Stimulated activated CD8-positive, alpha-beta memory T cell treated with anti-CD3 and anti-CD28 coated beads, Interleukin-7, amount 100 ng/mL, for 1 hour (primary cell): ENCODE results near the gene MKRN2.
"Not testable (repeated sequence)": the region's sequence is repeated elsewhere in the genome, so short reads cannot be mapped to it uniquely, and the experiment has no call there.

Source experiments
- DNase-seq, 2 donors: peaks; one replicate each; pipeline ENCODE4 v3.0.0-alpha.2; 2020; ENCODE audit warnings: low read depth in 2 of 2

Gene MKRN2

DNA sequence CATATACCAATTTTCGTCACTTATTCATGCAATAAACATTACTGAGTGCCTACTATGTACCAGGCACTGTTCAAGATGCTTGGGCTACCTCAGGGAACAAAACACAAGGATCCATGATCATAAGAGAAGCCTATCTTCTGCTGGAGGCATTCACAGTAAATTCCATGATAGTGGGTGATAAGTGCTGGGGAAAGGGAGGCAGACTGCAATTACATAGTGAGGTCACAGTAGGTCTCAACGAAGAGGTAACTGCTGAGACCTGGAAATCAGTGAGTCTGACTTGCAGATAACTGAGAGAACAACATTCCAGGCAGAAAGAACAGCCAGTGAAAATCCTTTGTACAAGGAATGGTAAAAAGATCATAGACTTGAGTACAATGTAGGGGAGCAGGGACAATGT is 73.4 kb downstream of the MKRN2 start:
- DNase-seq = no peak

DNA sequence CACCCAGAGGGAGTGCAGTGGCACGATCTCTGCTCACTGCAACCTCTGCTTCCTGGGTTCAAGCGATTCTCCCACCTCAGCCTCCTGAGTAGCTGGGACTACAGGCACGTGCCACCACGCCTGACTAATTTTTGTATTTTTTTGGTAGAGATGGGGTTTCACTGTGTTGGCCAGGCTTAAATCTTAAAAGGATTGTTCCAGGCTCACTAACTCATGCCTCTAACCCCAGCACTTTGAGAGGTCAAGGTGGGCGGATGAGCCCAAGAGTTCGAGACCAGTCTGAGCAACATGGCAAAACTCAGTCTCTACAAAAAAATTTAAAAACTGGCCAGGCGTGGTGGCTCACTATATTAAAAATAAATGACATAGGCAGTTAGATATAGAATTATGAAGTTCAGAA is 74.0 kb downstream of the MKRN2 start:
- not testable (repeated sequence) for DNase-seq

DNA sequence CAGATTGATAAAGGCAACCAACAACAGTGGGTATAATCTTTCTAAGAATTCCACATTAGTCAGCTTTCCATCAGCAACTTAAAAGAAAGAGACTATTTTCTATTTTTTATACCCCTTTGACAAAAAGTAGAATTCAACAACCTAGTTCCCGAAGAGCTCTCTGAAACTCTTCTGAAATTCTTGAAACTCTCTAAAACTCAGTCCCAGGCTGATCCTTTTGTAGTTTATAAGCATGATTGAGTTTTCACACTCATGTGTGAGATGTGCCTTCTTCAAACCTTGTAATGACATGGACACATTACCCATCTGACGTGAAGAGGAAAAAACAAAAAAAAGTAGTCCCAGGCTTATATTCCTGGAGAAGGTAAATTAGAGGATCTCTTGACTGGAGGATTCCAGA is 75.6 kb downstream of the MKRN2 start:
- DNase-seq = no peak

- no peak for DNase-seq
Measured at GRCh38 chr3:12633108-12633507, 76.2 kb downstream of the MKRN2 start.
